Caco-2 (cell line): ENCODE data around the gene ULK3. TPM values are rescaled to one million over a fixed set of nuclear protein-coding genes. Genes with fewer than 3 reads are reported as not detected.

Experiments
- BruUV-seq: library from RNA; stranded (reverse); fragments of 400-500 nt; replicated peaks from 2 replicates; lab custom pipeline; 2021; lab: Mats Ljungman, UMichigan
- CTCF ChIA-PET: fragments of 300-600 bp; sonication (Branson Sonifier 250); formaldehyde crosslinking; loops from one replicate; lab custom pipeline; 2022; ENCODE audit warnings: antibody characterized with exemption; lab: Charles Lee
- POLR2A ChIA-PET: fragments of 300-600 bp; sonication (Branson Sonifier 250); formaldehyde crosslinking; loops from one replicate; lab custom pipeline; 2022; ENCODE audit warnings: antibody characterized with exemption; lab: Charles Lee
- DNase-seq, 2 experiments: peaks; one replicate each; pipeline versions ENCODE4 v3.0.0 to v3.0.0-alpha.2; 2020 to 2022
- H3K27me3 ChIP-seq: replicated peaks from 2 replicates; pipeline ENCODE4 v1.6.0; 2011; ENCODE audit warnings: low read length; ENCODE audit not compliant: control insufficient read depth, insufficient read depth
- H3K36me3 ChIP-seq: 2 replicates; pipeline ENCODE4 v1.5.1; 2011; ENCODE audit warnings: low read length; ENCODE audit not compliant: control insufficient read depth, insufficient read depth
- H3K4me1 ChIP-seq: fragments of 250-450 bp; sonication (Bioruptor Pico); 2 replicates; pipeline ENCODE4 v1.5.1; 2020; ENCODE audit warnings: mild to moderate bottlenecking
- H3K4me3 ChIP-seq: 2 replicates; pipeline ENCODE4 v1.5.1; 2011; ENCODE audit warnings: low read depth, mild to moderate bottlenecking, control low read depth, low read length
- H3K9me3 ChIP-seq: fragments of 250-450 bp; sonication (Bioruptor Pico); 2 replicates; pipeline ENCODE4 v1.5.1; 2020; ENCODE audit warnings: mild to moderate bottlenecking, moderate library complexity
- H3K27ac Mint-ChIP-seq: one replicate; pipeline ENCODE4 v1.8.0; 2022; ENCODE audit warnings: mixed read lengths; ENCODE audit not compliant: unreplicated experiment
- H3K27me3 Mint-ChIP-seq: one replicate; pipeline ENCODE4 v1.8.0; 2022; ENCODE audit warnings: mixed read lengths; ENCODE audit not compliant: insufficient read depth, unreplicated experiment
- H3K36me3 Mint-ChIP-seq: one replicate; pipeline ENCODE4 v1.8.0; 2022; ENCODE audit warnings: mild to moderate bottlenecking, mixed read lengths; ENCODE audit not compliant: insufficient read depth, unreplicated experiment
- H3K4me1 Mint-ChIP-seq: one replicate; pipeline ENCODE4 v1.8.0; 2022; ENCODE audit warnings: low read depth, mixed read lengths; ENCODE audit not compliant: unreplicated experiment
- H3K4me3 Mint-ChIP-seq: one replicate; pipeline ENCODE4 v1.8.0; 2022; ENCODE audit warnings: mild to moderate bottlenecking, moderate library complexity, mixed read lengths; ENCODE audit not compliant: unreplicated experiment
- H3K9me3 Mint-ChIP-seq: one replicate; pipeline ENCODE4 v1.8.0; 2022; ENCODE audit warnings: mixed read lengths; ENCODE audit not compliant: unreplicated experiment
- intact Hi-C: fragments of 100-400 bp; cut with micrococcal nuclease; formaldehyde crosslinking; loops from one replicate; pipeline ENCODE4 v1.10.0; 2022; ENCODE audit not compliant: unreplicated experiment
- total RNA-seq: library from RNA; stranded (reverse); gene quantifications from 2 replicates; pipeline ENCODE4 v1.2.3, GENCODE V29; 2022
- TF ChIP-seq, protein P1 (sequence below), 2 experiments: fragments of 200-600 bp in 1 of 2; IDR thresholded peaks; 1 replicate in 1 of 2; 2 replicates in 1 of 2; pipeline versions ENCODE4 v1.5.1 to v1.8.0; 2011 to 2022; ENCODE audit warnings: antibody characterized with exemption in 1 of 2, control low read depth in 1 of 2, inconsistent platforms in 1 of 2, low read depth in 1 of 2, low read length in 1 of 2, mild to moderate bottlenecking in 1 of 2, moderate library complexity in 1 of 2; ENCODE audit not compliant: insufficient read depth in 1 of 2, severe bottlenecking in 1 of 2, unreplicated experiment in 1 of 2

ULK3 gene
- total RNA-seq, 1 experiment from 2014 or later = 33.4 TPM

DNA sequence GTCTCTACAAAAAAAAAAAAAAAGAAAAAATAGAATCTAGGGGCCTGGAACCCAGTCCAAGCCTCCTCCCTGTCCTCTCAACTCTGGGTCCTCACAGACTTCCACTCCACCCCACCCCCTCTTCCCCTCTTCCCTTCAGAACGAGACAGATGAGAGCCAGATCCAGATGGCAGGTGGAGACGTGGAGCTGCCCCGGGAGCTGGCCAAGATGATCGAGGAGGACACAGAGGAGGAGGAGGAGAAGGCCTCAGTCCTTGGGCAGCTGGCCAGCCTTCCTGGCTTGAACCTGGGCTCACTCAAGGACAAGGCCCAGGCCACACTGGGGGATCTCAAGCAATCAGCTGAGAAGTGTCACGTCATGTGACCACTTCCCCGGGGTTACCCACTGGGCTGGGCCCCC lies 13.0 kb downstream of the ULK3 start:
- Mint-ChIP-seq H3K27ac (no peak overlapping the region), H3K36me3 (no peaks in the 10 kb centered on the region), H3K27me3 (peaks cover 2% of the 10 kb centered on the region), H3K4me3 (no peak overlapping the region), H3K9me3 (no peaks in the 10 kb centered on the region), H3K4me1 (no peaks in the 10 kb centered on the region)
- H3K9me3 ChIP-seq = no peaks in the 10 kb centered on the region
- DNase-seq = no peak
- BruUV-seq = no TSS peak
- H3K4me1 ChIP-seq = no peaks in the 10 kb centered on the region
- no peaks in the 10 kb centered on the region for H3K36me3 ChIP-seq
- intact Hi-C loops = no loop called here
- H3K27me3 ChIP-seq = peaks cover 1% of the 10 kb centered on the region; the same call in 1 of the 2 replicates
- CTCF ChIA-PET = interaction anchor here (0.7 kb wide), 2 partner anchors 59 to 71 kb away, joined by 3 to 4 read pairs; no protein-coding TSS in a partner anchor
- no peak overlapping the region for H3K4me3 ChIP-seq
- POLR2A ChIA-PET = no interaction called here
- TF ChIP-seq, protein P1, sequence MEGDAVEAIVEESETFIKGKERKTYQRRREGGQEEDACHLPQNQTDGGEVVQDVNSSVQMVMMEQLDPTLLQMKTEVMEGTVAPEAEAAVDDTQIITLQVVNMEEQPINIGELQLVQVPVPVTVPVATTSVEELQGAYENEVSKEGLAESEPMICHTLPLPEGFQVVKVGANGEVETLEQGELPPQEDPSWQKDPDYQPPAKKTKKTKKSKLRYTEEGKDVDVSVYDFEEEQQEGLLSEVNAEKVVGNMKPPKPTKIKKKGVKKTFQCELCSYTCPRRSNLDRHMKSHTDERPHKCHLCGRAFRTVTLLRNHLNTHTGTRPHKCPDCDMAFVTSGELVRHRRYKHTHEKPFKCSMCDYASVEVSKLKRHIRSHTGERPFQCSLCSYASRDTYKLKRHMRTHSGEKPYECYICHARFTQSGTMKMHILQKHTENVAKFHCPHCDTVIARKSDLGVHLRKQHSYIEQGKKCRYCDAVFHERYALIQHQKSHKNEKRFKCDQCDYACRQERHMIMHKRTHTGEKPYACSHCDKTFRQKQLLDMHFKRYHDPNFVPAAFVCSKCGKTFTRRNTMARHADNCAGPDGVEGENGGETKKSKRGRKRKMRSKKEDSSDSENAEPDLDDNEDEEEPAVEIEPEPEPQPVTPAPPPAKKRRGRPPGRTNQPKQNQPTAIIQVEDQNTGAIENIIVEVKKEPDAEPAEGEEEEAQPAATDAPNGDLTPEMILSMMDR (IDR thresholded peaks at IDR 0.05; ENCODE audit: insufficient read depth in 1 of 2, low read depth in 1 of 2, low read length in 1 of 2, severe bottlenecking in 1 of 2, unreplicated experiment in 1 of 2) = no peak

DNA sequence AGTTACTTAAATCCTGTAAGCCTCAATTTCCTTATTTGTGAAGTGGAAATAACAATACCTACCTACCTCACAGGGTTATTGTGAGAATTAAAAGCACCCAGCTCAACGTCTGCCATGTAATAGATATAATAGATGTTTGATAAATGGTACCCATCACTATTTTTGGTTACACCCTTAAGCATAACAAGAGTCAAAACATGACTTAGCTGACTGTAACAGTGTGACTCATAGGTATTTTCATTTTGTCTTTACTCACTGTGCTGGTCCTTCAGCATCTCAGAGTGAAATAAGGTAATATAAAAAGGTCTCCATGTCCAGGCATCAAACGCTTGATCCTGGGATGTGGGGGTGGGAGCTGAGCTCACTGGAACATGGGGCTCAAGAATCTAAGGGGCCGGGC lies 13.5 kb downstream of the ULK3 start:
- no peaks in the 10 kb centered on the region for H3K4me1 ChIP-seq
- Mint-ChIP-seq H3K27ac (no peak overlapping the region), H3K36me3 (no peaks in the 10 kb centered on the region), H3K27me3 (peaks cover 2% of the 10 kb centered on the region), H3K4me3 (no peak overlapping the region), H3K4me1 (no peaks in the 10 kb centered on the region), H3K9me3 (no peaks in the 10 kb centered on the region)
- peaks cover 1% of the 10 kb centered on the region; the same call in 1 of the 2 replicates for H3K27me3 ChIP-seq
- ChIA-PET POLR2A (no interaction called here), CTCF (no interaction called here)
- no peaks in the 10 kb centered on the region for H3K9me3 ChIP-seq
- no peak overlapping the region for H3K4me3 ChIP-seq
- TF ChIP-seq, protein P1 (IDR thresholded peaks at IDR 0.05; ENCODE audit: insufficient read depth in 1 of 2, low read depth in 1 of 2, low read length in 1 of 2, severe bottlenecking in 1 of 2, unreplicated experiment in 1 of 2) = no peak
- BruUV-seq = no TSS peak
- H3K36me3 ChIP-seq = no peaks in the 10 kb centered on the region
- DNase-seq = no peak
- intact Hi-C loops = no loop called here

DNA sequence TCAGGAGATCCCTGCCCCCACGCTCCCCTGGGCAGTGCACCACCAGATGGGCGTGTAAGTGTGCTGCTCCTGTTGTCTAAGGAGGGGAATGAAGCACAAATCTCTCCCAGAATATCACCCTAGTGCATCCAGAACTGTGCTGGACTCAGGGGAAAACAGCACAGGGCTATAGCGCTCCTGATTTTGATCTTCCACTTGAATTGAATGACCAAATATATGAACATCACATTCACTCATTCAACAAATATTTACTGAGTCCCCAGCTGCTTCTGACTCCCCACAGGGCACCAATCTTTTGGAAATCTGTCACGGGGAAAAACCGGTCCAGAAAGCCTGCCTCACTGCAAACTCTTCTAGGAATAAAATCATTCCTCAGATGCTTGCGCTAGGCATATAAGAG lies 14.1 kb downstream of the ULK3 start:
- Mint-ChIP-seq H3K4me1 (no peaks in the 10 kb centered on the region), H3K27me3 (peaks cover 4% of the 10 kb centered on the region), H3K9me3 (no peaks in the 10 kb centered on the region), H3K36me3 (no peaks in the 10 kb centered on the region), H3K4me3 (no peak overlapping the region), H3K27ac (no peak overlapping the region)
- POLR2A ChIA-PET = no interaction called here
- no peaks in the 10 kb centered on the region for H3K36me3 ChIP-seq
- DNase-seq = no peak
- no TSS peak for BruUV-seq
- H3K4me3 ChIP-seq = no peak overlapping the region
- H3K27me3 ChIP-seq = peaks cover 1% of the 10 kb centered on the region; the same call in 1 of the 2 replicates
- intact Hi-C loops = no loop called here
- no peaks in the 10 kb centered on the region for H3K9me3 ChIP-seq
- TF ChIP-seq, protein P1 (IDR thresholded peaks at IDR 0.05; ENCODE audit: insufficient read depth in 1 of 2, low read depth in 1 of 2, low read length in 1 of 2, severe bottlenecking in 1 of 2, unreplicated experiment in 1 of 2) = no peak
- CTCF ChIA-PET = no interaction called here
- no peaks in the 10 kb centered on the region for H3K4me1 ChIP-seq
